B cell (primary cell): ENCODE results near the gene KCNN1. TPM values are rescaled to one million over a fixed set of nuclear protein-coding genes. Genes with fewer than 3 reads are reported as not detected.

Experiments
- ATAC-seq: fragments of 200-7000 bp; cut with Tn5 transposase; one replicate; pipeline ENCODE4 v1.10.0; 2021; ENCODE audit warnings: low read depth, mild to moderate bottlenecking, moderate number of reproducible peaks, moderate library complexity
- CTCF ChIA-PET: fragments of 350-600 bp; sonication (Branson Sonifier 250); formaldehyde crosslinking; loops from one replicate; lab custom pipeline; 2021; ENCODE audit warnings: antibody characterized with exemption, inconsistent platforms; lab: Charles Lee
- POLR2A ChIA-PET: fragments of 350-600 bp; sonication (Branson Sonifier 250); formaldehyde crosslinking; loops from one replicate; lab custom pipeline; 2021; ENCODE audit warnings: antibody characterized with exemption; lab: Charles Lee
- DNase-seq: peaks from one replicate; pipeline ENCODE4 v3.0.0; 2013
- H2AFZ ChIP-seq: 2 replicates; pipeline ENCODE4 v1.6.1; 2012; ENCODE audit warnings: mild to moderate bottlenecking, low read depth, low read length; ENCODE audit not compliant: insufficient read depth, poor library complexity, severe bottlenecking
- H3K27ac ChIP-seq, 2 donors: 1 replicate in 1 of 2; 2 replicates in 1 of 2; pipeline ENCODE4 v1.5.1; 2012 to 2013; ENCODE audit warnings: low read length in 2 of 2, mild to moderate bottlenecking in 2 of 2, moderate library complexity in 1 of 2
- H3K27me3 ChIP-seq, 4 experiments: fragments of 200-600 bp in 1 of 4; sonication (generic) in 1 of 4; replicated peaks in 1 of 4; 1 replicate in 2 of 4; 2 replicates in 2 of 4; pipeline versions ENCODE4 v1.6.1 to v1.7.0; 2013 to 2016; ENCODE audit warnings: low read length in 3 of 4, mild to moderate bottlenecking in 2 of 4, mixed read lengths in 1 of 4, moderate library complexity in 1 of 4; ENCODE audit not compliant: insufficient read depth in 4 of 4, control insufficient read depth in 3 of 4; ENCODE audit errors: control extremely low read depth in 1 of 4
- H3K36me3 ChIP-seq, 2 experiments: replicated peaks in 1 of 2; 1 replicate in 1 of 2; 2 replicates in 1 of 2; pipeline versions ENCODE4 v1.6.1 to v1.7.1; 2013; ENCODE audit warnings: low read length in 1 of 2; ENCODE audit not compliant: insufficient read depth in 2 of 2, control insufficient read depth in 1 of 2; ENCODE audit errors: control extremely low read depth in 1 of 2, extremely low read depth in 1 of 2
- H3K4me1 ChIP-seq, 2 donors: fragments of 200-600 bp in 1 of 2; sonication (generic) in 1 of 2; 1 replicate in 1 of 2; 2 replicates in 1 of 2; pipeline versions ENCODE4 v1.5.1 to v1.6.1; 2013 to 2017; ENCODE audit warnings: low read length in 2 of 2; ENCODE audit not compliant: control insufficient read depth in 2 of 2, insufficient read depth in 2 of 2
- H3K4me2 ChIP-seq: replicated peaks from 2 replicates; pipeline ENCODE3; 2012; ENCODE audit warnings: mild to moderate bottlenecking, low read depth, low read length; ENCODE audit not compliant: poor library complexity, severe bottlenecking
- H3K4me3 ChIP-seq, 5 experiments: fragments of 200-600 bp in 1 of 5; sonication (generic) in 1 of 5; 1 replicate in 3 of 5; 2 replicates in 2 of 5; pipeline versions ENCODE4 v1.5.1 to v1.7.0; 2011 to 2016; ENCODE audit warnings: low read length in 4 of 5, mild to moderate bottlenecking in 4 of 5, low read depth in 2 of 5, control low read depth in 1 of 5, moderate library complexity in 1 of 5; ENCODE audit not compliant: insufficient read depth in 1 of 5; ENCODE audit errors: control extremely low read depth in 1 of 5, extremely low read depth in 1 of 5
- H3K79me2 ChIP-seq: fragments of 200-600 bp; sonication (generic); one replicate; pipeline ENCODE4 v1.6.0; 2016; ENCODE audit warnings: low read length; ENCODE audit not compliant: control insufficient read depth, insufficient read depth
- H3K9ac ChIP-seq: fragments of 200-600 bp; sonication (generic); 2 replicates; pipeline ENCODE4 v1.6.1; 2017; ENCODE audit warnings: mild to moderate bottlenecking, low read length, moderate library complexity
- H3K9me3 ChIP-seq, 3 donors: one replicate each; pipeline versions ENCODE4 v1.6.1 to v1.7.1; 2013; ENCODE audit warnings: low read length in 2 of 3; ENCODE audit not compliant: control insufficient read depth in 2 of 3, insufficient read depth in 1 of 3; ENCODE audit errors: control extremely low read depth in 1 of 3
- H4K20me1 ChIP-seq: 2 replicates; pipeline ENCODE4 v1.6.0; 2012; ENCODE audit warnings: mild to moderate bottlenecking, low read length; ENCODE audit not compliant: insufficient read depth, control insufficient read depth, poor library complexity, severe bottlenecking
- H3K27ac Mint-ChIP-seq: one replicate; pipeline ENCODE4 v1.8.0; 2021; ENCODE audit warnings: mixed read lengths
- H3K27me3 Mint-ChIP-seq: one replicate; pipeline ENCODE4 v1.8.0; 2021; ENCODE audit warnings: mixed read lengths
- H3K4me1 Mint-ChIP-seq: one replicate; pipeline ENCODE4 v1.8.0; 2021; ENCODE audit warnings: mixed read lengths
- H3K4me3 Mint-ChIP-seq: one replicate; pipeline ENCODE4 v1.8.0; 2021; ENCODE audit warnings: mixed read lengths
- H3K9me3 Mint-ChIP-seq: one replicate; pipeline ENCODE4 v1.8.0; 2022; ENCODE audit warnings: mixed read lengths; ENCODE audit not compliant: insufficient read depth
- EZH2 ChIP-seq: IDR thresholded peaks from 2 replicates; pipeline ENCODE4 v1.6.1; 2012; ENCODE audit warnings: borderline replicate concordance, low read depth, mild to moderate bottlenecking, moderate library complexity, low read length; ENCODE audit not compliant: insufficient read depth, poor library complexity, severe bottlenecking
- WGBS: methylation state at CpG from one replicate; pipeline ENCODE4 v1.1.5; 2013; ENCODE audit warnings: missing lambda C conversion rate; ENCODE audit not compliant: insufficient coverage; 5-methylcytosine and 5-hydroxymethylcytosine counted together
- intact Hi-C: fragments of 100-400 bp; cut with micrococcal nuclease; formaldehyde crosslinking; loops from one replicate; pipeline ENCODE4 v1.10.0; 2022
- polyA plus RNA-seq: library from polyadenylated mRNA; depleted of rRNA; stranded (reverse); fragments of >200 nt; gene quantifications from 2 replicates; pipeline ENCODE4 v1.2.3, GENCODE V29; 2012
- total RNA-seq, 2 donors: library from RNA; stranded (reverse); fragments of 120-200 nt in 1 of 2; gene quantifications; 1 replicate in 1 of 2; 2 replicates in 1 of 2; pipeline versions ENCODE4 v1.2.3 to v1.2.4, GENCODE V29; 2013 to 2022
- TF ChIP-seq, protein P1 (sequence below): fragments of 200-600 bp; IDR thresholded peaks from one replicate; pipeline ENCODE4 v1.8.0; 2022; ENCODE audit warnings: antibody characterized with exemption, mild to moderate bottlenecking

KCNN1 gene
- total and polyA plus RNA-seq, 2 donors (not counting 1 experiment from before 2014, with no cell fraction given), result 0.04 TPM; not detected in 1

DNA sequence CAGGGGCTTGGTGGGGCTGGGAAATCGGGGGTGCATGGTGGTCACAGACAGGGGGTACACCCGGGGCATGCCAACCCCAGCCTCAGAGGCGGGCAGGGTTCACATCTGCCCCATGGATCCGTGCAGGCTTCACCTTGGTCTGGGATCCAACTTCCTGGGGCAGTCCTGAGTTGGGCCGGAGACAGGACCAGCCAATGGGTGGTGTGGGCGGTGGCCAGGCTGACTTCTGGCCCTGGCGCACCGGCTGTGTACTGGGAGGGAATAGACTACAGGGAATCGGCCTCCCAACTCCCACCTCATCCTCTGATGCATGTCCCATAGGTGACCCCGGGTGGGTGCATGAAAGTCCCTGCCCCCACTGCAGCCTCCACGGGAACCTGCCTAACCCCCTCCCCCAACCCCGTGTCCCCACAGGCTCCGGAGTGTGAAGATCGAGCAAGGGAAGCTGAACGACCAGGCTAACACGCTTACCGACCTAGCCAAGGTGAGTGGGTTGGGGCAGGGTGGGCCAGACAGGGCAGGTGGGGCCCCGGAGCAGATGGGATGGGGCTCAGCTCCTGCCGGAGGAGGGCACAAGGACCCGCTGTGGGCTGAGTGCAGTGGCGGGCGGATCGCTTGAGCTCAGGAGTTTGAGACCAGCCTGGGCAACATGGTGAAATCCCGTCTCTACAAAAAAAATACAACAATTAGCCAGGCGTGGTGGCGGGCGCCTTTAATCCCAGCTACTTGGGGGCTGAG, 26.3 kb downstream of the KCNN1 start:
- no peaks in the 10 kb centered on the region for H3K27me3 Mint-ChIP-seq
- no peak for DNase-seq
- H3K9me3 ChIP-seq, result no peaks in the 10 kb centered on the region
- H3K4me1 Mint-ChIP-seq, result peaks cover 6% of the 10 kb centered on the region
- no peak overlapping the region for H3K4me3 Mint-ChIP-seq
- H2AFZ ChIP-seq, result no peak overlapping the region
- H4K20me1 ChIP-seq, result no peaks in the 10 kb centered on the region
- ATAC-seq, result no peak
- H3K27ac Mint-ChIP-seq, result no peak overlapping the region
- no peaks in the 10 kb centered on the region for H3K36me3 ChIP-seq
- H3K79me2 ChIP-seq, result no peaks in the 10 kb centered on the region
- CTCF ChIA-PET, result interaction anchor here (0.6 to 23.7 kb wide), 5 partner anchors 17 to 134 kb away, joined by 4 to 346 read pairs (median 117); partner anchors contain the start of genes CCDC124 and RPL18A
- no peaks in the 10 kb centered on the region for H3K9me3 Mint-ChIP-seq
- H3K27ac ChIP-seq, result no peak overlapping the region
- intact Hi-C loops, result no loop called here
- TF ChIP-seq EZH2, result no peak
- TF ChIP-seq, protein P1, sequence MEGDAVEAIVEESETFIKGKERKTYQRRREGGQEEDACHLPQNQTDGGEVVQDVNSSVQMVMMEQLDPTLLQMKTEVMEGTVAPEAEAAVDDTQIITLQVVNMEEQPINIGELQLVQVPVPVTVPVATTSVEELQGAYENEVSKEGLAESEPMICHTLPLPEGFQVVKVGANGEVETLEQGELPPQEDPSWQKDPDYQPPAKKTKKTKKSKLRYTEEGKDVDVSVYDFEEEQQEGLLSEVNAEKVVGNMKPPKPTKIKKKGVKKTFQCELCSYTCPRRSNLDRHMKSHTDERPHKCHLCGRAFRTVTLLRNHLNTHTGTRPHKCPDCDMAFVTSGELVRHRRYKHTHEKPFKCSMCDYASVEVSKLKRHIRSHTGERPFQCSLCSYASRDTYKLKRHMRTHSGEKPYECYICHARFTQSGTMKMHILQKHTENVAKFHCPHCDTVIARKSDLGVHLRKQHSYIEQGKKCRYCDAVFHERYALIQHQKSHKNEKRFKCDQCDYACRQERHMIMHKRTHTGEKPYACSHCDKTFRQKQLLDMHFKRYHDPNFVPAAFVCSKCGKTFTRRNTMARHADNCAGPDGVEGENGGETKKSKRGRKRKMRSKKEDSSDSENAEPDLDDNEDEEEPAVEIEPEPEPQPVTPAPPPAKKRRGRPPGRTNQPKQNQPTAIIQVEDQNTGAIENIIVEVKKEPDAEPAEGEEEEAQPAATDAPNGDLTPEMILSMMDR, result no peak
- 96% methylated on average over 14 of the region's 27 CpGs for WGBS
- peaks cover 0 to 8% of the 10 kb centered on the region in 2 donors for H3K4me1 ChIP-seq
- H3K4me3 ChIP-seq, result no peak overlapping the region
- no peak overlapping the region for H3K9ac ChIP-seq
- H3K27me3 ChIP-seq, result no peaks in the 10 kb centered on the region
- POLR2A ChIA-PET, result interaction anchor here (0.6 kb wide), 1 partner anchor 251 kb away, joined by 4 read pairs; no protein-coding TSS in a partner anchor
- H3K4me2 ChIP-seq, result no peak overlapping the region
